DOHH2 (cell line): ENCODE results near the gene CIT.
A peak's percentile ranks its signal among the peaks of the same experiment; 100 is the strongest.

ENCODE experiments used
- H3F3A ChIP-seq: fragments of 200-600 bp; sonication (generic), shearing (Covaris generic); 2 replicates; pipeline ENCODE4 v1.6.0; 2016; ENCODE audit warnings: antibody characterized with exemption, mild to moderate bottlenecking; ENCODE audit not compliant: control insufficient read depth, insufficient read depth
- H3K27ac ChIP-seq: fragments of 200-600 bp; sonication (generic); 2 replicates; pipeline ENCODE4 v1.5.1; 2014; ENCODE audit warnings: low read depth, mild to moderate bottlenecking, low read length, moderate library complexity
- H3K27me3 ChIP-seq: fragments of 200-600 bp; sonication (generic); 2 replicates; pipeline ENCODE4 v1.6.1; 2014; ENCODE audit warnings: mild to moderate bottlenecking, low read length, mixed read lengths; ENCODE audit not compliant: control insufficient read depth
- H3K36me3 ChIP-seq: fragments of 200-600 bp; sonication (generic); 2 replicates; pipeline ENCODE4 v1.6.1; 2014; ENCODE audit warnings: mild to moderate bottlenecking, low read length, moderate library complexity, mixed read lengths; ENCODE audit not compliant: control insufficient read depth
- H3K4me1 ChIP-seq: fragments of 200-600 bp; sonication (generic); 2 replicates; pipeline ENCODE4 v1.6.1; 2014; ENCODE audit warnings: mild to moderate bottlenecking, low read length, mixed read lengths; ENCODE audit not compliant: control insufficient read depth
- H3K4me2 ChIP-seq: fragments of 200-600 bp; sonication (generic); 2 replicates; pipeline ENCODE4 v1.6.0; 2014; ENCODE audit warnings: mild to moderate bottlenecking, low read length, moderate library complexity
- H3K4me3 ChIP-seq: fragments of 200-600 bp; sonication (generic); 2 replicates; pipeline ENCODE4 v1.5.1; 2014; ENCODE audit warnings: mild to moderate bottlenecking, low read length, mixed read lengths
- H3K79me2 ChIP-seq: fragments of 200-600 bp; sonication (generic); 2 replicates; pipeline ENCODE4 v1.6.1; 2014; ENCODE audit warnings: mild to moderate bottlenecking, low read length, mixed read lengths; ENCODE audit not compliant: control insufficient read depth
- H3K9me2 ChIP-seq: fragments of 200-600 bp; sonication (generic); replicated peaks from 2 replicates; pipeline ENCODE4 v1.6.1; 2014; ENCODE audit warnings: mild to moderate bottlenecking, low read length, mixed read lengths; ENCODE audit not compliant: control insufficient read depth
- H3K9me3 ChIP-seq: fragments of 200-600 bp; sonication (generic); 2 replicates; pipeline ENCODE4 v1.6.1; 2014; ENCODE audit warnings: antibody characterized with exemption, low read length, mixed read lengths; ENCODE audit not compliant: control insufficient read depth, insufficient read depth
- H4K20me1 ChIP-seq: fragments of 200-600 bp; sonication (generic); 2 replicates; pipeline ENCODE4 v1.6.0; 2014; ENCODE audit warnings: low read depth, mild to moderate bottlenecking, antibody characterized with exemption, low read length, moderate library complexity; ENCODE audit not compliant: control insufficient read depth, insufficient read depth
- EZH2phosphoT487 ChIP-seq: fragments of 200-600 bp; sonication (generic); IDR thresholded peaks from 2 replicates; pipeline ENCODE4 v1.6.1; 2017; ENCODE audit warnings: borderline replicate concordance, mild to moderate bottlenecking, antibody characterized with exemption, low read length, moderate library complexity, mixed read lengths
- TF ChIP-seq, protein P1 (sequence below): fragments of 200-600 bp; sonication (generic); IDR thresholded peaks from one replicate; pipeline ENCODE4 v1.5.1; 2014; ENCODE audit warnings: antibody characterized with exemption, mild to moderate bottlenecking, low read depth, low read length; ENCODE audit not compliant: poor library complexity, severe bottlenecking

CIT gene

DNA sequence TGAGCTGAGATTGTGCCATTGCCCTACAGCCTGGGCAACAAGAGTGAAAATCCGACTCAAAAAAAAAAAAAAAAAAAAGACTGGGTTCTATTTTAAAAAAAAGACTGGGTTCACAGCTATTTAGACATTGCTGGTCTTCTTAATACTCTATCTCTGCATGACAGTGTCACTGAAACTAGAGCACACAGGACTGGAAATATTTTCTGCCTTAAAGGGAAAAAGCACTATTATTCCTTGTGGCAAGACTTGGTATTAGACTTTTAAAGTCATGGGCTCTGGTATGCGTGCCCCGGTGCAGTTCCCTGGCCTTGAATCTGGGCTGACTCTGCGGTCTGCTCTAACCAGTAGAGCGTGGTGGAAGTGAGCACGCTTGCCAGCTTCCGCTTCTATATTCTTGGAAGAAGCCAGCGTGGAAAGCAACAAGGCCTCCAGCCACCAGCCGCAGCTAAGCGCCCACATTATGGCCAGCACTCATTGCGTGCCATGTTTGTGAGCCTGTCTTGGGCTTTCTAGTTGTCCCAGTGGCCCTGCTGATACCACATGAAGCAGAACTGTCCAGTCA, 177.8 kb downstream of the CIT start:
- no peaks in the 10 kb centered on the region for H3K4me1 ChIP-seq
- peaks cover 52% of the 10 kb centered on the region for H3K36me3 ChIP-seq
- H3F3A ChIP-seq = no peaks in the 10 kb centered on the region
- TF ChIP-seq, protein P1, sequence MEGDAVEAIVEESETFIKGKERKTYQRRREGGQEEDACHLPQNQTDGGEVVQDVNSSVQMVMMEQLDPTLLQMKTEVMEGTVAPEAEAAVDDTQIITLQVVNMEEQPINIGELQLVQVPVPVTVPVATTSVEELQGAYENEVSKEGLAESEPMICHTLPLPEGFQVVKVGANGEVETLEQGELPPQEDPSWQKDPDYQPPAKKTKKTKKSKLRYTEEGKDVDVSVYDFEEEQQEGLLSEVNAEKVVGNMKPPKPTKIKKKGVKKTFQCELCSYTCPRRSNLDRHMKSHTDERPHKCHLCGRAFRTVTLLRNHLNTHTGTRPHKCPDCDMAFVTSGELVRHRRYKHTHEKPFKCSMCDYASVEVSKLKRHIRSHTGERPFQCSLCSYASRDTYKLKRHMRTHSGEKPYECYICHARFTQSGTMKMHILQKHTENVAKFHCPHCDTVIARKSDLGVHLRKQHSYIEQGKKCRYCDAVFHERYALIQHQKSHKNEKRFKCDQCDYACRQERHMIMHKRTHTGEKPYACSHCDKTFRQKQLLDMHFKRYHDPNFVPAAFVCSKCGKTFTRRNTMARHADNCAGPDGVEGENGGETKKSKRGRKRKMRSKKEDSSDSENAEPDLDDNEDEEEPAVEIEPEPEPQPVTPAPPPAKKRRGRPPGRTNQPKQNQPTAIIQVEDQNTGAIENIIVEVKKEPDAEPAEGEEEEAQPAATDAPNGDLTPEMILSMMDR = no peak
- no peak for TF ChIP-seq EZH2phosphoT487
- H3K79me2 ChIP-seq = no peaks in the 10 kb centered on the region
- no peaks in the 10 kb centered on the region for H3K27me3 ChIP-seq
- no peak overlapping the region for H3K27ac ChIP-seq
- no peaks in the 10 kb centered on the region for H4K20me1 ChIP-seq
- H3K9me3 ChIP-seq = no peaks in the 10 kb centered on the region
- H3K9me2 ChIP-seq = no peaks in the 10 kb centered on the region
- H3K4me2 ChIP-seq = no peak overlapping the region
- no peak overlapping the region for H3K4me3 ChIP-seq

DNA sequence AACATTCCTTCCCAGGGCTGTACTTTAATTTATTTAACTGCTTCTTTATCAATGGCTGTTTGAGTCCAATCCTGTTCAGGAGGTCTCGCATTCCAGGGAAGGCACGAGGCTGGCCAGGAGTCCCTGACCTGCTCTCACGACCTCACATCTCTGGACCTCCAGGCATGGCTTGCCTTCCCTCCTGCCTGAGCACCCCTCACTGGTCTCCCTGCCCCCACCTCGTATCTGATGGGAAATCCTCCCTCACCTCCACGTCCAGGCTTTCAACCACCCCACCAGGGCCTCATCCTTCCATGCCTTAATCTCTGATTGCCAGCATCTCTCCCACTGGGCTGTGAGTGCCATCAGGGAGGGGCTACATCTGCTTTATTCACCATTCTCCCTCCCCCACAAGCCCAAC, 180.2 kb downstream of the CIT start:
- TF ChIP-seq, protein P1 = no peak
- TF ChIP-seq EZH2phosphoT487 = no peak
- Histone ChIP-seq H3K36me3 (peaks cover 63% of the 10 kb centered on the region), H3K27me3 (no peaks in the 10 kb centered on the region), H3K9me3 (no peaks in the 10 kb centered on the region), H3K27ac (no peak overlapping the region), H3K4me2 (no peak overlapping the region), H4K20me1 (no peaks in the 10 kb centered on the region), H3F3A (no peaks in the 10 kb centered on the region), H3K79me2 (no peaks in the 10 kb centered on the region), H3K4me3 (no peak overlapping the region), H3K4me1 (no peaks in the 10 kb centered on the region), H3K9me2 (no peaks in the 10 kb centered on the region)

DNA sequence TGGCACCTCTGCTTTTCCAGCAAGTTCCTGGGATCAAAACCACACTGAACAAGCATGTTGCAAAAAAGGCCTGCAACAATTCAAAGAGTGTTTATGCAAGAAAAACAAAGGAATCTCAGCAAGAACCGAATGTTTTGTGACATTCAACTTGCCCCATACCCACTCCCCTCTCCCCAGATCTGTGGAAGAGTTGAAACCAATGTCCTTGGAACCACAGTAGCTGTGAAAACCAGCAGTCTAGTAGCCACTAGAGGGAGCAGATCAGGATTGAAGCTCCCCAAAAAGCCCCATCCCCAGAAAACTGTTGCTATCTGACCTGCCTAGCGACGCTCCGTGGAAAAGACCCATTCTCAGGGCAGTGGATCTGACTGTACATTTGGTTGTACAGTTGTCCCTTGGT, 182.1 kb downstream of the CIT start:
- no peak overlapping the region for H3K27ac ChIP-seq
- no peaks in the 10 kb centered on the region for H3K27me3 ChIP-seq
- H3K9me3 ChIP-seq = no peaks in the 10 kb centered on the region
- H4K20me1 ChIP-seq = no peaks in the 10 kb centered on the region
- no peaks in the 10 kb centered on the region for H3K79me2 ChIP-seq
- H3K4me1 ChIP-seq = no peaks in the 10 kb centered on the region
- H3F3A ChIP-seq = no peaks in the 10 kb centered on the region
- H3K4me3 ChIP-seq = no peak overlapping the region
- no peaks in the 10 kb centered on the region for H3K9me2 ChIP-seq
- TF ChIP-seq, protein P1 = peak; percentile 55
- no peak for TF ChIP-seq EZH2phosphoT487
- peaks cover 64% of the 10 kb centered on the region for H3K36me3 ChIP-seq
- no peak overlapping the region for H3K4me2 ChIP-seq

DNA sequence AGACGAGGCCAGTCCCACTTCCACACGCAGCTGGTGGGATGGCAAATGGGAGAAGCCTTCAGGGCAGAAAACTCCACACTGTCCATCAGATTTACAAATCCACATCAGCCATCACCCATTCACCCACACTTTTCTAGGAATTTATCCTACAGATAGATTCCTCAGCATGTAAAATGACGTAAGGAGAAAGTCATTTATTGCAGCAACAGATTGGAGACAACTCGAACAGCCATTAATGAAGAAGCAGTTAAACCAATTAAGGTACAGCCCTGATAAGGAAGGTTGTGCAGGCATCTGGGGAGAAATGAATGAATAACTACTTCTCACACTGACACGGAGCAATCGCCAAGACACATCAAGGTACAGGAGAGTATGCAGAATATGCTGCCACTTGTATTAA, 183.0 kb downstream of the CIT start:
- no peaks in the 10 kb centered on the region for H3K4me1 ChIP-seq
- H3K79me2 ChIP-seq = no peaks in the 10 kb centered on the region
- no peak overlapping the region for H3K27ac ChIP-seq
- peaks cover 64% of the 10 kb centered on the region for H3K36me3 ChIP-seq
- H3K27me3 ChIP-seq = no peaks in the 10 kb centered on the region
- TF ChIP-seq EZH2phosphoT487 = no peak
- TF ChIP-seq, protein P1 = no peak
- H3F3A ChIP-seq = no peaks in the 10 kb centered on the region
- no peaks in the 10 kb centered on the region for H3K9me3 ChIP-seq
- no peak overlapping the region for H3K4me3 ChIP-seq
- H3K9me2 ChIP-seq = no peaks in the 10 kb centered on the region
- H4K20me1 ChIP-seq = no peaks in the 10 kb centered on the region
- no peak overlapping the region for H3K4me2 ChIP-seq
